Measurements from ENCODE around the gene TOP3B.
"Not testable (repeated sequence)": the region's sequence is repeated elsewhere in the genome, so short reads cannot be mapped to it uniquely, and the experiment has no call there.

The TOP3B gene

GRCh38 chr22:21919526-21920307, 62.9 kb downstream of the TOP3B start:
- DNase-seq: no peak

- DNase-seq: no peak
Observed at GRCh38 chr22:21918466-21919185, 64.0 kb downstream of the TOP3B start.

GRCh38 chr22:21917959-21918261, 64.7 kb downstream of the TOP3B start:
- DNase-seq: no peak

- DNase-seq: no peak
Observed at GRCh38 chr22:21917181-21917958, 65.2 kb downstream of the TOP3B start.

GRCh38 chr22:21916309-21916918, 66.2 kb downstream of the TOP3B start:
- no peak for DNase-seq

GRCh38 chr22:21915624-21916308, 66.8 kb downstream of the TOP3B start:
- no peak for DNase-seq

- not testable (repeated sequence) for DNase-seq
Observed at GRCh38 chr22:21914033-21914642, 68.4 kb downstream of the TOP3B start.

- DNase-seq: not testable (repeated sequence)
Observed at GRCh38 chr22:21910367-21910766, 72.2 kb downstream of the TOP3B start.

- no peak for DNase-seq
Observed at GRCh38 chr22:21909871-21910270, 72.7 kb downstream of the TOP3B start.

GRCh38 chr22:21907638-21908522, 74.7 kb downstream of the TOP3B start:
- no peak for DNase-seq
